Adrenal gland (tissue), 12 donors: Measurements from ENCODE around the gene BLVRA. TPM values are rescaled to one million over a fixed set of nuclear protein-coding genes. Genes with fewer than 3 reads are reported as not detected.
A peak's percentile ranks its signal among the peaks of the same experiment; 100 is the strongest.
"Not testable (repeated sequence)": the region's sequence is repeated elsewhere in the genome, so short reads cannot be mapped to it uniquely, and the experiment has no call there.

Experiments used
- DNase-seq, 7 donors: peaks; one replicate each; pipeline ENCODE4 v3.0.0-alpha.2; 2019 to 2020
- H3K27ac ChIP-seq, 5 donors: fragments of 200-600 bp; sonication (generic) in 4 of 5; 1 replicate in 3 of 5; 2 replicates in 2 of 5; pipeline versions ENCODE4 v1.5.1 to v1.8.0; 2016 to 2020; ENCODE audit warnings: mild to moderate bottlenecking in 1 of 5
- H3K27me3 ChIP-seq: fragments of 200-600 bp; 2 replicates; pipeline ENCODE4 v1.8.0; 2021
- H3K36me3 ChIP-seq, 2 donors: fragments of 200-600 bp; replicated peaks in 1 of 2; 1 replicate in 1 of 2; 2 replicates in 1 of 2; pipeline versions ENCODE4 v1.5.1 to v1.8.0; 2018 to 2022
- H3K4me1 ChIP-seq, 2 donors: fragments of 200-600 bp; replicated peaks in 1 of 2; 1 replicate in 1 of 2; 2 replicates in 1 of 2; pipeline versions ENCODE4 v1.5.1 to v1.8.0; 2018 to 2021
- H3K4me3 ChIP-seq, 4 donors: fragments of 200-600 bp; sonication (generic) in 3 of 4; one replicate each; pipeline ENCODE4 v1.5.1; 2016 to 2018
- H3K9me3 ChIP-seq, 3 donors: fragments of 200-600 bp; sonication (generic) in 1 of 3; replicated peaks in 1 of 3; 1 replicate in 2 of 3; 2 replicates in 1 of 3; pipeline versions ENCODE4 v1.5.1 to v1.8.0; 2016 to 2021
- POLR2A ChIP-seq, 2 donors: fragments of 450-650 bp; IDR thresholded peaks; one replicate each; pipeline ENCODE4 v1.6.1; 2017; ENCODE audit warnings: antibody characterized with exemption in 2 of 2, mild to moderate bottlenecking in 2 of 2, moderate library complexity in 1 of 2
- WGBS, 4 donors: extraction: QIAGEN DNeasy Blood & Tissue Kit in 2 of 4; methylation state at CpG; one replicate each; pipeline versions ENCODE4 v1.1.5 to v1.1.7; 2013 to 2017; 5-methylcytosine and 5-hydroxymethylcytosine counted together
- intact Hi-C, 2 donors: fragments of 100-400 bp; cut with DNase I; formaldehyde crosslinking; loops; one replicate each; pipeline versions ENCODE4 v1.14.1 to v1.15.0; 2022 to 2023
- polyA plus RNA-seq, 3 donors: library from polyadenylated mRNA; stranded (reverse); fragments of 200-250 nt in 2 of 3; fragments of 350-450 nt in 1 of 3; fragmentation: Illumina TruSeq in 1 of 3; extraction: RNeasy Lipid Tissue Mini Kit (QIAGEN cat#74804) in 1 of 3; gene quantifications; one replicate each; pipeline ENCODE4 v1.2.3, GENCODE V29; 2013 to 2014
- total RNA-seq, 9 donors: library from RNA; depleted of rRNA in 4 of 9; stranded (reverse); fragments of >200 nt in 4 of 9; fragments of 120-200 nt in 1 of 9; fragmentation: NEBNext Ultra II Directional in 1 of 9; extraction: Animal tissue kit (Norgen Biotek cat#: 25700) in 1 of 9; gene quantifications; one replicate each; pipeline versions ENCODE4 v1.1.0 to v1.2.4, GENCODE V29; 2013 to 2023
- TF ChIP-seq, protein P1 (sequence below), 6 experiments: fragments of 450-650 bp in 4 of 6; fragments of 200-600 bp in 2 of 6; sonication (generic) in 1 of 6; IDR thresholded peaks; 1 replicate in 5 of 6; 2 replicates in 1 of 6; pipeline versions ENCODE4 v1.5.1 to v1.8.0; 2016 to 2021; ENCODE audit warnings: antibody characterized with exemption in 6 of 6, mild to moderate bottlenecking in 2 of 6, moderate library complexity in 1 of 6
- donor health status: healthy with polysubstance abuse.
- donor health status: Bipolar disorder and iron deficiency.
- donor health status: DM: yes; HTN: yes; CAD: no.
- donor health status: DM: no; HTN: no; CAD: no.
- donor health status: DM: no; HTN: no; CAD: no.
- donor health status: DM: yes; HTN: yes; CAD: no.

The BLVRA gene
- total and polyA plus RNA-seq, 12 donors = 7.7 to 56.3 (median 36.5) TPM

DNA sequence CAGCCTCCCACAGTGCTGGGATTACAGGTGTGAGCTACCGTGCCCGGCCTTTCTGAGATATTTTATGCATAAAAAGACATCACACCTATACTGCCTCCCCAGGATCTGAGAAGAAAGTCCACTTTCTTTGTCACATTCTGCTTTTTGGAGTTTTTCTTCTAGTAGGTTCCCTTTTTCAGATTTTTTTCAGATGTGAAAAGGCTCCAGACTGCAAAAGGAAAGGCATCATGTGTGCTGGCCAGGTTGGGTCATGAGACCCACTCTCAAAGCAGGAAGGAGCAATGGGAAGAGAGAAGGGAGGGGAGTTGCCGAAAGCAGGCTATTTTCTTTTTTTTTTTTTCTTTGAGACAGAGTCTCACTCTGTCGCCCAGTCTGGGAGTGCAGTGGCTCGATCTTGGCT lies 10.8 kb downstream of the BLVRA start:
- Histone ChIP-seq H3K27ac (no peak overlapping the region), H3K36me3 (peaks cover 0 to 10% of the 10 kb centered on the region in 2 donors), H3K27me3 (no peaks in the 10 kb centered on the region), H3K4me3 (no peak overlapping the region), H3K4me1 (peaks cover 0 to 8% of the 10 kb centered on the region in 2 donors), H3K9me3 (no peaks in the 10 kb centered on the region)
- 83 to 92% (median 86%) methylated on average over 5 of the region's 5 CpGs for WGBS, 4 donors
- intact Hi-C loops = no loop called here
- peak in 1 of 7 donors; percentile 5 for DNase-seq
- TF ChIP-seq, protein P1, sequence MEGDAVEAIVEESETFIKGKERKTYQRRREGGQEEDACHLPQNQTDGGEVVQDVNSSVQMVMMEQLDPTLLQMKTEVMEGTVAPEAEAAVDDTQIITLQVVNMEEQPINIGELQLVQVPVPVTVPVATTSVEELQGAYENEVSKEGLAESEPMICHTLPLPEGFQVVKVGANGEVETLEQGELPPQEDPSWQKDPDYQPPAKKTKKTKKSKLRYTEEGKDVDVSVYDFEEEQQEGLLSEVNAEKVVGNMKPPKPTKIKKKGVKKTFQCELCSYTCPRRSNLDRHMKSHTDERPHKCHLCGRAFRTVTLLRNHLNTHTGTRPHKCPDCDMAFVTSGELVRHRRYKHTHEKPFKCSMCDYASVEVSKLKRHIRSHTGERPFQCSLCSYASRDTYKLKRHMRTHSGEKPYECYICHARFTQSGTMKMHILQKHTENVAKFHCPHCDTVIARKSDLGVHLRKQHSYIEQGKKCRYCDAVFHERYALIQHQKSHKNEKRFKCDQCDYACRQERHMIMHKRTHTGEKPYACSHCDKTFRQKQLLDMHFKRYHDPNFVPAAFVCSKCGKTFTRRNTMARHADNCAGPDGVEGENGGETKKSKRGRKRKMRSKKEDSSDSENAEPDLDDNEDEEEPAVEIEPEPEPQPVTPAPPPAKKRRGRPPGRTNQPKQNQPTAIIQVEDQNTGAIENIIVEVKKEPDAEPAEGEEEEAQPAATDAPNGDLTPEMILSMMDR (IDR thresholded peaks at IDR 0.05) = no peak
- no peak for TF ChIP-seq POLR2A (IDR thresholded peaks at IDR 0.05)

- Histone ChIP-seq H3K27me3 (no peaks in the 10 kb centered on the region), H3K27ac (no peak overlapping the region), H3K4me3 (no peak overlapping the region), H3K4me1 (peaks cover 0 to 5% of the 10 kb centered on the region in 2 donors), H3K36me3 (peaks cover 0 to 10% of the 10 kb centered on the region in 2 donors), H3K9me3 (no peaks in the 10 kb centered on the region)
- 72 to 84% (median 78%) methylated on average over 10 of the region's 10 CpGs for WGBS, 4 donors
- intact Hi-C loops = no loop called here
- TF ChIP-seq POLR2A (IDR thresholded peaks at IDR 0.05) = no peak
- TF ChIP-seq, protein P1 (IDR thresholded peaks at IDR 0.05) = no peak
- peak in 1 of 7 donors; percentile 21 for DNase-seq
These were observed 11.4 kb downstream of the BLVRA start for GRCh38 chr7:43769791-43770465.

DNA sequence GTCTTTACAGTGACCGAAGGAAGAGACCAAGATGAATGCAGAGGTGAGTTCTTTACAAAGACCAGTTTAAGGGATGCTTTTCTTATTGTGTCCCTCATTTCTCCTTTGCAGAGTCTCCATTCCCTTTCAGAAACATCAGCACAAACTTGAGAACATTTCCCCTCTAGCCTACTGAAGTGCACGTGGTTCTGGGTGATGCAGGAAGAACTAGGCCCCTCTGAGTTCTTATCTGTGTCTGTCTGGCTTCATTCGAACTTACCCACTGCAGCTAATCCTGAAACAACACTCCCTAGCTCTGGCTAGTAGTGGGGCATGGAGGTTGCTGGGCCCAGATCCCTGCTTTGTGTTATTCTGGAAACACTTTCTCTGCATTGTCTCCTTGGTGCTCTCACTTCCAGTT lies 12.6 kb downstream of the BLVRA start:
- H3K36me3 ChIP-seq = peaks cover 0 to 10% of the 10 kb centered on the region in 2 donors
- intact Hi-C loops = no loop called here
- H3K4me1 ChIP-seq = no peaks in the 10 kb centered on the region
- no peaks in the 10 kb centered on the region for H3K27me3 ChIP-seq
- H3K4me3 ChIP-seq = no peak overlapping the region
- no peaks in the 10 kb centered on the region for H3K9me3 ChIP-seq
- H3K27ac ChIP-seq = no peak overlapping the region
- WGBS, 4 donors = 70 to 77% (median 76%) methylated on average over 3 of the region's 3 CpGs
- DNase-seq = peak in 2 of 7 donors; percentile 7 to 18
- no peak for TF ChIP-seq POLR2A (IDR thresholded peaks at IDR 0.05)
- TF ChIP-seq, protein P1 (IDR thresholded peaks at IDR 0.05) = no peak

DNA sequence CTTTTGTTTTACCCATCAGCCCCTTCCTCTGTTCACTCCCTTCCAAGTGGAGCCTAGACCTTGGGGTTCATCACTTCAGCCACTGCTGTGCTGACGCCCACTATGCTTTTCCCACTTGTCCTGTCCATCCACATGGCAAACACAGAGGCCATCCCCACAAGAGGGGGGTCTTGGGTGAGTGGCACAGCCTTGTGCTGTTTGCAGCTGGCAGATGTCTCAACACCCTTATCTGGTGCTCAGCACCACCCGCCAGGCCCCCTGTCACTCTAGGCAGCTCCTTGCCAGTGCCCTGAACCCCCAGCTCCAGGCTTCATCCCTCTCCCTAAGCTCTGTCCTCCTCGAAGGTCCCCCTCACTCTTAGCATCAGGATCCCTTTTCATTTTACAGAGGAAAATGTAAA lies 13.1 kb downstream of the BLVRA start:
- H3K27ac ChIP-seq = no peak overlapping the region
- no peaks in the 10 kb centered on the region for H3K9me3 ChIP-seq
- peaks cover 0 to 10% of the 10 kb centered on the region in 2 donors for H3K36me3 ChIP-seq
- WGBS, 4 donors = 79 to 92% (median 84%) methylated on average over 3 of the region's 3 CpGs
- no peaks in the 10 kb centered on the region for H3K4me1 ChIP-seq
- H3K4me3 ChIP-seq = no peak overlapping the region
- DNase-seq = peak in 2 of 7 donors; percentile 6 to 18
- intact Hi-C loops = no loop called here
- no peaks in the 10 kb centered on the region for H3K27me3 ChIP-seq
- TF ChIP-seq, protein P1 (IDR thresholded peaks at IDR 0.05) = no peak
- no peak for TF ChIP-seq POLR2A (IDR thresholded peaks at IDR 0.05)

DNA sequence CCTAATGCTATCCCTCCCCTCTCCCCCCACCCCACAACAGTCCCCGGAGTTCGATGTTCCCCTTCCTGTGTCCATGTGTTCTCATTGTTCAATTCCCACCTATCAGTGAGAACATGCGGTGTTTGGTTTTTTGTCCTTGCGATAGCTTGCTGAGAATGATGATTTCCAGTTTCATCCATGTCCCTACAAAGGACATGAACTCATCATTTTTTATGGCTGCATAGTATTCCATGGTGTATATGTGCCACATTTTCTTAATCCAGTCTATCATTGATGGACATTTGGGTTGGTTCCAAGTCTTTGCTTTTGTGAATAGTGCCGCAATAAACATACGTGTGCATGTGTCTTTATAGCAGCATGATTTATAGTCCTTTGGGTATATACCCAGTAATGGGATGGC lies 14.8 kb downstream of the BLVRA start:
- H3K4me3 ChIP-seq, H3K4me1 ChIP-seq, DNase-seq, intact Hi-C loops, H3K27me3 ChIP-seq, H3K9me3 ChIP-seq, H3K27ac ChIP-seq: not testable (repeated sequence)
- H3K36me3 ChIP-seq = peaks cover 0 to 10% of the 10 kb centered on the region in 2 donors
- WGBS, 4 donors = 94 to 100% (median 97%) methylated on average over 4 to 6 of the region's 6 CpGs

- WGBS, 4 donors = 94 to 98% (median 96%) methylated on average over 2 of the region's 2 CpGs
- DNase-seq, H3K27me3 ChIP-seq, H3K9me3 ChIP-seq, intact Hi-C loops, H3K4me3 ChIP-seq, H3K4me1 ChIP-seq, H3K27ac ChIP-seq: not testable (repeated sequence)
- peaks cover 0 to 10% of the 10 kb centered on the region in 2 donors for H3K36me3 ChIP-seq
These were observed 16.8 kb downstream of the BLVRA start for GRCh38 chr7:43775255-43775654.

GRCh38 chr7:43778293-43779044 lies 20.0 kb downstream of the BLVRA start:
- H3K27me3 ChIP-seq, H3K4me1 ChIP-seq, H3K36me3 ChIP-seq, H3K9me3 ChIP-seq, H3K27ac ChIP-seq, intact Hi-C loops, H3K4me3 ChIP-seq: not testable (repeated sequence)
- 93 to 96% (median 96%) methylated on average over 11 to 15 of the region's 18 CpGs for WGBS, 4 donors
- DNase-seq = peak in 1 of 7 donors; percentile 1
